GM10266 (cell line): ENCODE data around the gene TKFC.

Experiments
- DNase-seq: peaks from one replicate; pipeline ENCODE4 v3.0.0; 2012; ENCODE audit errors: extremely low spot score
- TF ChIP-seq, protein P1 (sequence below): IDR thresholded peaks from 2 replicates; pipeline ENCODE4 v1.5.1; 2012; ENCODE audit warnings: mild to moderate bottlenecking, low read depth; ENCODE audit not compliant: control insufficient read depth, insufficient read depth; ENCODE audit errors: missing control alignments

TKFC gene

GRCh38 chr11:61339490-61339878 is 6.5 kb downstream of the TKFC start:
- DNase-seq, result no peak
- TF ChIP-seq, protein P1, sequence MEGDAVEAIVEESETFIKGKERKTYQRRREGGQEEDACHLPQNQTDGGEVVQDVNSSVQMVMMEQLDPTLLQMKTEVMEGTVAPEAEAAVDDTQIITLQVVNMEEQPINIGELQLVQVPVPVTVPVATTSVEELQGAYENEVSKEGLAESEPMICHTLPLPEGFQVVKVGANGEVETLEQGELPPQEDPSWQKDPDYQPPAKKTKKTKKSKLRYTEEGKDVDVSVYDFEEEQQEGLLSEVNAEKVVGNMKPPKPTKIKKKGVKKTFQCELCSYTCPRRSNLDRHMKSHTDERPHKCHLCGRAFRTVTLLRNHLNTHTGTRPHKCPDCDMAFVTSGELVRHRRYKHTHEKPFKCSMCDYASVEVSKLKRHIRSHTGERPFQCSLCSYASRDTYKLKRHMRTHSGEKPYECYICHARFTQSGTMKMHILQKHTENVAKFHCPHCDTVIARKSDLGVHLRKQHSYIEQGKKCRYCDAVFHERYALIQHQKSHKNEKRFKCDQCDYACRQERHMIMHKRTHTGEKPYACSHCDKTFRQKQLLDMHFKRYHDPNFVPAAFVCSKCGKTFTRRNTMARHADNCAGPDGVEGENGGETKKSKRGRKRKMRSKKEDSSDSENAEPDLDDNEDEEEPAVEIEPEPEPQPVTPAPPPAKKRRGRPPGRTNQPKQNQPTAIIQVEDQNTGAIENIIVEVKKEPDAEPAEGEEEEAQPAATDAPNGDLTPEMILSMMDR, result no peak

- no peak for DNase-seq
- TF ChIP-seq, protein P1, result no peak
These were observed 8.0 kb downstream of the TKFC start for GRCh38 chr11:61340979-61341378.

DNA sequence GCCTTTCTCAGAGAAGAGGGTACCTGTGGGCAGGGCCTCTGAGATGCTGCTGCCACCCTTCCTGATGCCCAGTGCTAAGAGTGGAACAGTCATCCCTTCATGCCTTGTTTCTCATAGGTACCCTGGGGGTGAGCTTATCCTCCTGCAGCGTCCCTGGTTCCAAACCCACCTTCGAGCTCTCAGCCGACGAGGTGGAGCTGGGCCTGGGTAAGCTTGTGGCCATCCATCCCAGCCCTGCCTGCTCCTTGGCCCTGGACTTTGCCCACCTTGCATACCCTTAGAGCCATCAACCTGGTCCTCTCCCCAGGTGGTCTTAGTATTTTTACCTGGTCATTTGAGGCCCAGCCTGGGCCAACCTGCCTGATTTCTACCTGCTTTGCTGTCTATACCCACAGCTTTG is 8.7 kb downstream of the TKFC start:
- TF ChIP-seq, protein P1, result no peak
- no peak for DNase-seq

DNA sequence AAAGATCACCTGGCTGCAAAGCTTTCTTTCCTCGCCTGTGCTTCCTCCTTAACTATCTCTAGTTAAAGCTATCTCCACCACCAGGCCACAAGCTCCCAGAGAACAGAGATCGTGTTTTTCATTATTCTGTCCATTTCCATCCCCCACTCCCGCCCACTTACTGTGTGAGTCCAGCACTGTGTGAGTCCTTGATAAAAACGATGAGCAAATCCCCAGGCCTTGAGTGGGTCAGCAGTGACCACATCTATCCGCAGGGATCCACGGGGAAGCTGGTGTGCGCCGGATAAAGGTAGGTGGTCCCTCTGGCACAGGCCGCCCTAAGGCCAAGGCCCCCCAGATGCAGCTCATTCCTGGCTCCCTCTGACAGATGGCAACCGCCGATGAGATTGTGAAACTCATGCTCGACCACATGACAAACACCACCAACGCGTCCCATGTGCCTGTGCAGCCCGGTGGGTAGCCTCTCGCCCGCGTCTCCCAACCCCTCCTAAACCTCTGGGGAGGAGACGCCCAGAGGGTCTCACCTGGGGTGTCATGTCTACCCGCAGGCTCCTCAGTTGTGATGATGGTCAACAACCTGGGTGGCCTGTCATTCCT is 9.3 kb downstream of the TKFC start:
- TF ChIP-seq, protein P1, result no peak
- no peak for DNase-seq

- TF ChIP-seq, protein P1, result no peak
- DNase-seq, result no peak
These were observed 11.0 kb downstream of the TKFC start for GRCh38 chr11:61343792-61344745.

GRCh38 chr11:61345170-61345610 is 12.2 kb downstream of the TKFC start:
- DNase-seq, result no peak
- TF ChIP-seq, protein P1, result no peak
